Stimulated activated CD8-positive, alpha-beta memory T cell treated with anti-CD3 and anti-CD28 coated beads, Interleukin-7, amount 100 ng/mL, for 48 hours (primary cell): ENCODE data around the gene ENHO.
A peak's percentile ranks its signal among the peaks of the same experiment; 100 is the strongest.

ENCODE experiments used
- DNase-seq, 2 donors: peaks; one replicate each; pipeline ENCODE4 v3.0.0-alpha.2; 2020; ENCODE audit warnings: low read depth in 1 of 2; ENCODE audit errors: extremely low read depth in 1 of 2

The ENHO gene

GRCh38 chr9:34522971-34523797, at the start of gene ENHO:
ENHO (minus strand) TSS chr9:34522990; CDS start chr9:34521695, 1,295 bp downstream.
- DNase-seq: peak; percentile 69 to 82

DNA sequence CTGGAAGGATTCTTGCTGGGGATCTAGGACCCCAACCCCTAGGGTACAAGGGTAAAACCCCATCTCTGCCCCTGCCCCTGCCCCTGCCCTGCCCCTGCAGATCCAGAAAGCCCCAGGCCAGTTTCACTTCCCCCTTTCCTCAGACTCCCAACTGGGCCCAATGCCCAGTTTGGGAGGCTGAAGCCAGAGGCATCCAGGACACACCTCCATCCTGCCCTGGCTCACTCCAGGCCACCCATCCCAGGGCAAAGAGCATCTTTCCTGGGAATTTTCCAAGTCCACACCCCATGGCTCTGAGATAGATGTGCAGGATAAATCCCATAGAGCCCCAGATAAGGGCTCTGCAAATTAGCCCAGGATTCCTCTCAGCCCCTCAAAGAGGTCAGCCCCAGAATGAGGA, 49.3 kb upstream of the ENHO start:
- DNase-seq: no peak

DNA sequence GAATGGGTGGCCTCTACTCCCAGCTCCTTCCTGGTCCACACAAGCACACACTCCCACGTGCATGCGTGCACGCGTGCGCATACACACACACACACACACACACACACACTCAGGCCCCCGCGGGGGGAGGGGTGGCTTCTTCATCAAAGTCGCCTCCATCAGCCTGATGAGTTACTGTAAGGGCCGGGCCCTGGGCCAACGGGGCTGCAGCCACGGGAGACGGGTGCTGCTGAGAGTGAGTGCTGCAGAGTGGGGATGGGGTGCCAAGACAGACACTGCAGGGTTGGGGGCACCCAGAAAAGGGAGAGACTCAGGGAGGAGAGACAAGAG, 48.7 kb upstream of the ENHO start:
- DNase-seq: no peak

GRCh38 chr9:34570809-34571480, 48.2 kb upstream of the ENHO start:
- DNase-seq: no peak

DNA sequence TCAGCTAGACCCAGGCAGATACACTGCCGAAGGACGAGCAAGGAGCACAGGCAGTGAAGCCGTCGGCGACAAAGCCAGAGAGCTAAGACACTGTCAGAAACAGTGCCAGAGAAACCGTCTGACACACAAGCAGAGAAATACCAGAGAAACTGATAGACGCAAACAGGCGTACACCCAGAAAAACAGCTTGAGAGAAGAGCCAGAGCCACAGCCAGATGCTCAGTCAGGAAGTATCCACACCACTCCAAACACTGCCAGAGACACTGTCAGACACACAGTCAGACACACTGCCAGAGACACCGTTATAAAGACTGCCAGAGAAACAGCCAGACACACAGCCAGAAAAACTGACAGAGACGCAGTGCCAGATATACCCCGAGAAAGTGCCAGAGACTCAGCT, 47.6 kb upstream of the ENHO start:
- no peak for DNase-seq

- no peak for DNase-seq
These were observed 46.0 kb upstream of the ENHO start for GRCh38 chr9:34568774-34569173.

DNA sequence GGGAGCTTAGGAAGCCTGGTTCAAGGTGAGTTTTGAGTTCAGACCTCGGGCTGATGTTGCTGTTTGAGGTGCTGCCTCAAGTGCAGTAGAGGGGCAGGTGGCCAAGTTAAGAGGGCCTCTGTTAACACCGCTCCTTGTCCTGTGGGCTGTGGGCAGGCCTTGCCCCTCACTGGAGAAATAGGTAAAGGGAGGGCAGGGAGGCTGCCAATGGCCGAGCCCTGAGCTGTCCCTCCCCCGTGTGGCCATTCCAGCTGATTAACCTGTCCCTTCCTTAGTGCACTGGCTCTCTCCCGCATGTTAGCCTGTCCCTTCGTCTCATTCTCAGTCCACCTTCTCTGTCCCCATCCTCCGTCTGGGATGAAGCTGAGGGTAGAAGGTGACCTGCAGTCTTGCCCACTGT, 45.3 kb upstream of the ENHO start:
- no peak for DNase-seq

- no peak for DNase-seq
These were observed 44.2 kb upstream of the ENHO start for GRCh38 chr9:34566972-34567371.

- no peak for DNase-seq
These were observed 43.5 kb upstream of the ENHO start for GRCh38 chr9:34566322-34566721.

GRCh38 chr9:34565856-34566255, 43.1 kb upstream of the ENHO start:
- no peak for DNase-seq

DNA sequence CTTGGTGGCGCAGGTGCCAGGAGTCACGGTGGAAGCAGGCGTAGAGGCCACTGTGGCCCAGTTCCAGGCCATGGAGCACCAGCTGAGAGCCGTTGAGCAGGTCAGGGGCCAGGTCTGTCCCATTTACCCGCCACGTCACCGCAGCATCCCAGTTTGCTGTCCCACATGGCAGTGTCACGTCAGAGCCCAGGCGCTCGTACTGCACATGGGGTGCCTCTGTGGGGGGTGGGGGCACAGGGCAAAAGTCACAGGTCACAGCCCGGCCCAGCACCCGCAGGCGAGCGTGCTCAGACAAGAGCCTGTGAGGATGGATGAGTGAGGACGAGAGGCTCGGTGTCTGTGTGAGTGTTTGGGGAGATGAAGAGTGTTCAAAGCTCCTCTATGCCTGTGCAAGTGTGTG, 41.8 kb upstream of the ENHO start:
- no peak for DNase-seq

GRCh38 chr9:34563262-34563661, 40.5 kb upstream of the ENHO start:
- no peak for DNase-seq

- no peak for DNase-seq
These were observed 39.5 kb upstream of the ENHO start for GRCh38 chr9:34562135-34562745.

DNA sequence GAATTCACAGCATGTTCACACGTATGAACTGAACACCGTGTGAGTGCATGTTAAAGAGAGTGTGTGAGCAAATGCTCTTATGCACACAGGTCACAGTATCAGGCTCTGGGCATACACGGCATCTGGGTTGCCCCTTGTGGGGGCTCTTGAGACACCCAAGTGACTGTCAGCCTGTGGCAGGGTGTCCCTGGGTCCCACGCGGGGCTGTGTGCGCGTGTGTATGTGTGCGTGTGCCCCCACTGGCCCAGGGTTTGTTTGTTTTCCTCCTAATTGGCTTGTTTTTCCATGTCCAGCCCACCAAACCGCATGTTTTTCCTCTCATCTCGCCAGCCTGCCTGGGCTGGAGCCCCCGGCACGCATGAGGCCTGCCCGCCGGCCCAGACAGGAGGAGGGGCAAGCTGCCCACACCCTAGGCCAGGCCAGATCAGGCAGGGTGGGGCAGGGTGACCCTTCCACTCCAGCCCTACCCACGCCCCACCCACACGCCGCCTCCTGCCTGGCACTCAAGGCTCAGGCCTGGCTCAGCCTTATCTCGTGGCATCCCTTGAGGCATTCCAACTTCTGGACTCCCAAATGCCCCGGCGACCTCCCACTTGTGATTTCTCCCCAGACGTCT, 37.9 kb upstream of the ENHO start:
- DNase-seq: no peak

DNA sequence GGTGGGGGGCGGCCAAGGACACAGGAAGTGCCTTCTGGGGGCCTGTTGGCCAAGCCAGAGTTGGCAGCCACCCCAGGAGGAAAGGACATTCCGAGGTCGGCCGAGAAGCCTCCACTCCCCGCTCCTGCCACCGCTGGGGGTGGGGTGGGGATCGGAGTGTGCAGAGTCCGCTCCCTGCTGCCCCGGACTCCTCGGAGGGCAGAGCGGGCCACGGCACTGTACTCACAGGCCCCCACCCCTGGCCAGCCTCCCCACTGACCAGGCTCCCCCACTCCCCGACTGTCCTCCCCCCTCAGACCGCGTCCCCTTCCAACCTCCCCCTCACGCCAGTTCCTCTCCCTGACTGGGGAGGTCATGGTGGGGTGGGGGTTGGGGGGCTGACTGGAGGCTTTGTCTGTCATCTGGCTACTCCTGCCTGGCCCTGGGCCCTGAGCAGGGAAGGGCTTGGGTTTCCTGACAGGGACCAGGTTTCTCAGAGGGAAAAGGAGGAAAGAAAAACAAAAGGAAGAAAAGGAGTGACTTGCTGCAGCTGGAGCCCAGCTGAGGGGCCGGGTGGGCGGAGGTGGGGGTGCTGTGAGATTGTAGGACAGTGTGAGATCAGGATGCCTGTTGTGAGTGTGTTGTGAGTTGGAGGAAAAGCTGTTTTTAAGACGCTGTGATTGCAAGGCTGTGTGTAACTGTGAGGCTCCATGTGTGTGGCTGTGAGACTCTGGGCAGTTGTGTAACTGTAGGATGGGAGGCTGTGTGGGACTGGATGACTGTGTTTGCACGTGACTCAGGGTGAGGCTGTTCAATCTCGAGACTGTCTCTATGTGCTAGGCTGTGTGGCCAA, 37.0 kb upstream of the ENHO start:
- DNase-seq: no peak

DNA sequence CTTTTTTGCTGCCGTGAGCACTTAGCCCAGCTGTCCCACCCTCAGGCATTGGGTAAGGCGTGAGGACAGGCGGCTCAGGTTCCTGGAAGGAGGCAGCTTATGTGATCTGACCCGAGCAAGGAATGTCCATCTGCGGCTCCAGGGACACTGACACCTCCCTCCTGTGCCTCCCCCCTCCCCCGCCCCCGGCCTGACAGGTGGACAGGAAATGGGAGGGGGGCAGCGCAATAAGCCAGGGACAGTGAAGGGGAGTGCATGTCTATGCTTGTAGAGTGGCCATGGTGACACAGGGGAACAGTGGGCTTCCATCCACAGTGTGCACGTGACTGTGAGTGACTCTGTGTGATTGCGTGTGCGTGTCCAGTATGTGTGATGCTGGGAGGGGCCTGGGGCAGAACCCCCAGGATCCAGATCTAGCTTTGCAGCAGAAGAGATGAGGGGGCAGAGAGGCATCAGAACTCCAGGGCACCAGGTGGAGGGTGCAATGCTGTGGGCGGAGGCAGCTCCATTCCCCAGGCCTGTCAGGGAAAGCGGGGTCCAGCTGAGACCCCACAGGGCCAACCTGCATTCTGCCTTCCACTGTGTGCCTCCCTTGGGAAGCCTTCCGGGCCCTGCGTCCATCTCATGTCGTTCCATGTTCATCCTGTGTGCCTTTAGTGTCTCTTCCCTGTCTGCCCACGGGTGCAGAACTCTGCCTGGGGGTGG, 36.3 kb upstream of the ENHO start:
- DNase-seq: no peak

DNA sequence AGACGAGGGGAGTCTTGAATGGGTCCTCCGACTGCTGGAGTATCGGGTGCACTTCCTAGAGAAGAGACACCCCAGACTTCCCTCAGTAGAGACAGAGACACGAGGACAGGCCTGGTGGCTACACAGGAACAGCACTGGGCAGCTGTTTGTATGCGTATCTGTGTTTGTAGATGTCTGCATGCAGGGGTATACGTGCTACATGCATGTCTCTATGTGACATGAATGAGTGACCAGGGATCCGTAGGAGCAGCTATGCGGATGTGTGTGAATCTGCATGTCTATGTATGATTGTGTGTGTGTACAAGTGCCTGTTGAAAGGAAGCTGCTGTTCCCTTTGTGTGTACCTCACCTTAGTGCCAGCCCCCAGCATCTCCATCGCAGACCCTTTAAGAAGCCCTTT, 35.6 kb upstream of the ENHO start:
- no peak for DNase-seq

- DNase-seq: no peak
These were observed 34.9 kb upstream of the ENHO start for GRCh38 chr9:34557426-34558321.

GRCh38 chr9:34556949-34557348, 34.2 kb upstream of the ENHO start:
- no peak for DNase-seq
